Measurements from ENCODE around the gene SF1. TPM values are rescaled to one million over a fixed set of nuclear protein-coding genes. Genes with fewer than 3 reads are reported as not detected.

SF1 gene
- polyA plus RNA-seq, 1 donor = 360 TPM

GRCh38 chr11:64814712-64815187 lies 36.4 kb upstream of the SF1 start:
- H3K36me3 ChIP-seq (ENCODE audit: control insufficient read depth, insufficient read depth, low read length) = no peaks in the 10 kb centered on the region
- H3K27ac ChIP-seq (ENCODE audit: low read length) = no peak overlapping the region
- no peaks in the 10 kb centered on the region for H3K4me1 ChIP-seq (ENCODE audit: control insufficient read depth, insufficient read depth, low read length)
- no peaks in the 10 kb centered on the region for H3K9me3 ChIP-seq (ENCODE audit: control insufficient read depth, low read depth, low read length)
- no CpG with 5 or more reads among the region's 7 CpGs for WGBS (ENCODE audit: insufficient coverage, low lambda C conversion rate)
- DNase-seq = no peak
- no peak overlapping the region for H3K4me3 ChIP-seq (ENCODE audit: low read length)
- H3K27me3 ChIP-seq (ENCODE audit: control insufficient read depth, insufficient read depth, low read length) = no peaks in the 10 kb centered on the region

GRCh38 chr11:64813826-64814225 lies 35.5 kb upstream of the SF1 start:
- H3K4me3 ChIP-seq (ENCODE audit: low read length) = no peak overlapping the region
- no peaks in the 10 kb centered on the region for H3K9me3 ChIP-seq (ENCODE audit: control insufficient read depth, low read depth, low read length)
- H3K36me3 ChIP-seq (ENCODE audit: control insufficient read depth, insufficient read depth, low read length) = no peaks in the 10 kb centered on the region
- WGBS (ENCODE audit: insufficient coverage, low lambda C conversion rate) = 83% methylated on average over 2 of the region's 5 CpGs
- no peak for DNase-seq
- no peaks in the 10 kb centered on the region for H3K27me3 ChIP-seq (ENCODE audit: control insufficient read depth, insufficient read depth, low read length)
- no peak overlapping the region for H3K27ac ChIP-seq (ENCODE audit: low read length)
- H3K4me1 ChIP-seq (ENCODE audit: control insufficient read depth, insufficient read depth, low read length) = peaks cover 6% of the 10 kb centered on the region

- peaks cover 21% of the 10 kb centered on the region for H3K36me3 ChIP-seq (ENCODE audit: control insufficient read depth, insufficient read depth, low read length)
- no peak for DNase-seq
Observed at GRCh38 chr11:64810891-64811272, 32.5 kb upstream of the SF1 start.

GRCh38 chr11:64810271-64810890 lies 32.0 kb upstream of the SF1 start, which contains the start of gene MEN1:
MEN1 (minus strand) TSS chr11:64810551; CDS start chr11:64810109, 442 bp downstream.
- Histone ChIP-seq H3K27me3 (ENCODE audit: control insufficient read depth, insufficient read depth, low read length) (no peaks in the 10 kb centered on the region), H3K9me3 (ENCODE audit: control insufficient read depth, low read depth, low read length) (no peaks in the 10 kb centered on the region)
- WGBS (ENCODE audit: insufficient coverage, low lambda C conversion rate) = no CpG with 5 or more reads among the region's 46 CpGs

More at GRCh38 chr11:64810891-64811272, 32.5 kb upstream of the SF1 start:
- H3K4me3 ChIP-seq (ENCODE audit: low read length) = peak overlapping the region; percentile 92
- H3K27ac ChIP-seq (ENCODE audit: low read length) = no peak overlapping the region
- H3K9me3 ChIP-seq (ENCODE audit: control insufficient read depth, low read depth, low read length) = no peaks in the 10 kb centered on the region
- H3K27me3 ChIP-seq (ENCODE audit: control insufficient read depth, insufficient read depth, low read length) = no peaks in the 10 kb centered on the region
- H3K4me1 ChIP-seq (ENCODE audit: control insufficient read depth, insufficient read depth, low read length) = peaks cover 6% of the 10 kb centered on the region
- WGBS (ENCODE audit: insufficient coverage, low lambda C conversion rate) = no CpG with 5 or more reads among the region's 17 CpGs

GRCh38 chr11:64809781-64810241 lies 31.5 kb upstream of the SF1 start:
- Histone ChIP-seq H3K4me1 (ENCODE audit: control insufficient read depth, insufficient read depth, low read length) (peaks cover 6% of the 10 kb centered on the region), H3K36me3 (ENCODE audit: control insufficient read depth, insufficient read depth, low read length) (peaks cover 32% of the 10 kb centered on the region), H3K9me3 (ENCODE audit: control insufficient read depth, low read depth, low read length) (no peaks in the 10 kb centered on the region), H3K4me3 (ENCODE audit: low read length) (peak overlapping the region; percentile 92), H3K27ac (ENCODE audit: low read length) (peak overlapping the region; percentile 79), H3K27me3 (ENCODE audit: control insufficient read depth, insufficient read depth, low read length) (no peaks in the 10 kb centered on the region)
- DNase-seq = peak; percentile 64 to 76
- WGBS (ENCODE audit: insufficient coverage, low lambda C conversion rate) = no CpG with 5 or more reads among the region's 44 CpGs

More at GRCh38 chr11:64810271-64810890, 32.0 kb upstream of the SF1 start, which contains the start of gene MEN1:
- H3K27ac ChIP-seq (ENCODE audit: low read length) = peak within 1 kb of the TSS; percentile 79
- peak within 1 kb of the TSS; percentile 92 for H3K4me3 ChIP-seq (ENCODE audit: low read length)
- peaks cover 26% of the 10 kb centered on the region for H3K36me3 ChIP-seq (ENCODE audit: control insufficient read depth, insufficient read depth, low read length)
- peaks cover 6% of the 10 kb centered on the region for H3K4me1 ChIP-seq (ENCODE audit: control insufficient read depth, insufficient read depth, low read length)
- DNase-seq = peak; percentile 97 to 98

GRCh38 chr11:64805481-64805880 lies 27.1 kb upstream of the SF1 start:
- WGBS (ENCODE audit: insufficient coverage, low lambda C conversion rate) = no CpG with 5 or more reads among the region's 9 CpGs
- H3K27me3 ChIP-seq (ENCODE audit: control insufficient read depth, insufficient read depth, low read length) = no peaks in the 10 kb centered on the region
- peaks cover 42% of the 10 kb centered on the region for H3K36me3 ChIP-seq (ENCODE audit: control insufficient read depth, insufficient read depth, low read length)
- H3K27ac ChIP-seq (ENCODE audit: low read length) = no peak overlapping the region
- no peak overlapping the region for H3K4me3 ChIP-seq (ENCODE audit: low read length)
- no peak for DNase-seq
- H3K9me3 ChIP-seq (ENCODE audit: control insufficient read depth, low read depth, low read length) = peaks cover 2% of the 10 kb centered on the region
- peaks cover 26% of the 10 kb centered on the region for H3K4me1 ChIP-seq (ENCODE audit: control insufficient read depth, insufficient read depth, low read length)

GRCh38 chr11:64804346-64805210 lies 26.2 kb upstream of the SF1 start:
- DNase-seq = no peak

GRCh38 chr11:64803846-64804345 lies 25.6 kb upstream of the SF1 start:
- no CpG with 5 or more reads among the region's 15 CpGs for WGBS (ENCODE audit: insufficient coverage, low lambda C conversion rate)
- no peaks in the 10 kb centered on the region for H3K27me3 ChIP-seq (ENCODE audit: control insufficient read depth, insufficient read depth, low read length)
- H3K9me3 ChIP-seq (ENCODE audit: control insufficient read depth, low read depth, low read length) = peaks cover 2% of the 10 kb centered on the region
- peak overlapping the region; percentile 60 for H3K4me3 ChIP-seq (ENCODE audit: low read length)
- H3K4me1 ChIP-seq (ENCODE audit: control insufficient read depth, insufficient read depth, low read length) = peaks cover 22% of the 10 kb centered on the region
- peaks cover 43% of the 10 kb centered on the region for H3K36me3 ChIP-seq (ENCODE audit: control insufficient read depth, insufficient read depth, low read length)
- peak overlapping the region; percentile 79 for H3K27ac ChIP-seq (ENCODE audit: low read length)
- no peak for DNase-seq

More at GRCh38 chr11:64804346-64805210, 26.2 kb upstream of the SF1 start:
- Histone ChIP-seq H3K4me1 (ENCODE audit: control insufficient read depth, insufficient read depth, low read length) (peaks cover 27% of the 10 kb centered on the region), H3K27me3 (ENCODE audit: control insufficient read depth, insufficient read depth, low read length) (no peaks in the 10 kb centered on the region), H3K27ac (ENCODE audit: low read length) (no peak overlapping the region), H3K36me3 (ENCODE audit: control insufficient read depth, insufficient read depth, low read length) (peaks cover 42% of the 10 kb centered on the region), H3K9me3 (ENCODE audit: control insufficient read depth, low read depth, low read length) (peaks cover 2% of the 10 kb centered on the region), H3K4me3 (ENCODE audit: low read length) (no peak overlapping the region)
- no CpG with 5 or more reads among the region's 41 CpGs for WGBS (ENCODE audit: insufficient coverage, low lambda C conversion rate)

GRCh38 chr11:64803158-64803845 lies 25.0 kb upstream of the SF1 start, which contains the start of gene MAP4K2:
MAP4K2 (minus strand) TSS chr11:64803214; CDS start chr11:64803149, 65 bp downstream.
- H3K4me3 ChIP-seq (ENCODE audit: low read length) = peak within 1 kb of the TSS; percentile 60
- peak; percentile 82 to 87 for DNase-seq
- H3K4me1 ChIP-seq (ENCODE audit: control insufficient read depth, insufficient read depth, low read length) = peaks cover 22% of the 10 kb centered on the region
- peaks cover 46% of the 10 kb centered on the region for H3K36me3 ChIP-seq (ENCODE audit: control insufficient read depth, insufficient read depth, low read length)
- peaks cover 2% of the 10 kb centered on the region for H3K9me3 ChIP-seq (ENCODE audit: control insufficient read depth, low read depth, low read length)
- WGBS (ENCODE audit: insufficient coverage, low lambda C conversion rate) = no CpG with 5 or more reads among the region's 58 CpGs
- H3K27ac ChIP-seq (ENCODE audit: low read length) = peak within 1 kb of the TSS; percentile 79
- H3K27me3 ChIP-seq (ENCODE audit: control insufficient read depth, insufficient read depth, low read length) = no peaks in the 10 kb centered on the region

Measured in large intestine (tissue), 3 donors.